Activated T-helper 2 cell treated with anti-CD3 and anti-CD28 coated beads, Interferon-gamma antibody, Interleukin-2, Interleukin-4, amounts not matched to agents 10 μg/mL and 5 μg/mL and 100 μg/mL, durations not matched to agents 14 hours and 24 hours and 36 hours (primary cell): ENCODE results near the gene PLEKHG4B. TPM values are rescaled to one million over a fixed set of nuclear protein-coding genes. Genes with fewer than 3 reads are reported as not detected.
A peak's percentile ranks its signal among the peaks of the same experiment; 100 is the strongest.
"Not testable (repeated sequence)": the region's sequence is repeated elsewhere in the genome, so short reads cannot be mapped to it uniquely, and the experiment has no call there.

Experiments
- DNase-seq: peaks from one replicate; pipeline ENCODE4 v3.0.0; 2021; ENCODE audit warnings: low spot score
- H3K27ac Mint-ChIP-seq: one replicate; pipeline ENCODE4 v1.8.0; 2021; ENCODE audit warnings: mixed read lengths
- H3K27me3 Mint-ChIP-seq: one replicate; pipeline ENCODE4 v1.8.0; 2021; ENCODE audit warnings: low read depth, mixed read lengths
- H3K36me3 Mint-ChIP-seq: one replicate; pipeline ENCODE4 v1.8.0; 2021; ENCODE audit warnings: low read depth, mixed read lengths
- H3K4me1 Mint-ChIP-seq: one replicate; pipeline ENCODE4 v1.8.0; 2021; ENCODE audit warnings: low read depth, mixed read lengths
- H3K4me3 Mint-ChIP-seq: one replicate; pipeline ENCODE4 v1.8.0; 2021; ENCODE audit warnings: low read depth, mild to moderate bottlenecking, moderate library complexity, mixed read lengths
- H3K9me3 Mint-ChIP-seq: one replicate; pipeline ENCODE4 v1.8.0; 2021; ENCODE audit warnings: mixed read lengths
- intact Hi-C: fragments of 100-400 bp; cut with micrococcal nuclease; formaldehyde crosslinking; loops from one replicate; pipeline ENCODE4 v1.15.1; 2023
- total RNA-seq: library from RNA; stranded (reverse); gene quantifications from 2 replicates; pipeline ENCODE4 v1.2.3, GENCODE V29; 2022

The PLEKHG4B gene
- total RNA-seq, 1 donor from 2014 or later: not detected

DNA sequence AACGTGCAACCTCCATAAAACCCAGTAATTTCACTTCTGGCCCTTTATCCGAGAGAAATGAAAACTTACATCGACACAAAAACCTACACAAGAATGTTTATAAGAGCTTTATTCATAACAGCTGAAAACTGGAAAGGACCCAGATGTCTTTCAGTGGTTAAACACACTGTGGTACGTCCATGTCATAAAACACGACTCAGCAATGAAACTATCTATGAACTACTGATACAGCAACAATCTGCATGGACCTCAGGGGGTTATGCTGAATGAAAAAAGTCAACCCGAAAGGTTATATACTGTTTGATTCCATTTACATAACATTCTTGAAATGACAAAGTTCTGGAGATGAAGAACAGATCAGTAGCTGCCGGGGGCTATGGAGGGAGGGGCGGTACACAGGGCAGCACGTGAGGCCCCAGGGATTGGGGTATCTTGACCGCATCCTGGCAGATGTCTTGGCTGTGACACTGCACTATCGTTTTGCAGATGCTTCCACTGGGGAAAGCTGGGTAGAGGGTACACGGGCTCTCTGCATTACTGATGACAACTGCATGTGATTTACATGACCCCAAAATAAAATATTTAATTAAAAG lies 121.9 kb downstream of the PLEKHG4B start:
- Mint-ChIP-seq H3K27me3 (no peaks in the 10 kb centered on the region), H3K4me3 (no peak overlapping the region), H3K9me3 (no peaks in the 10 kb centered on the region), H3K36me3 (peaks cover 32% of the 10 kb centered on the region), H3K27ac (peak overlapping the region; percentile 43), H3K4me1 (peaks cover 32% of the 10 kb centered on the region)
- no peak for DNase-seq
- intact Hi-C loops: no loop called here

DNA sequence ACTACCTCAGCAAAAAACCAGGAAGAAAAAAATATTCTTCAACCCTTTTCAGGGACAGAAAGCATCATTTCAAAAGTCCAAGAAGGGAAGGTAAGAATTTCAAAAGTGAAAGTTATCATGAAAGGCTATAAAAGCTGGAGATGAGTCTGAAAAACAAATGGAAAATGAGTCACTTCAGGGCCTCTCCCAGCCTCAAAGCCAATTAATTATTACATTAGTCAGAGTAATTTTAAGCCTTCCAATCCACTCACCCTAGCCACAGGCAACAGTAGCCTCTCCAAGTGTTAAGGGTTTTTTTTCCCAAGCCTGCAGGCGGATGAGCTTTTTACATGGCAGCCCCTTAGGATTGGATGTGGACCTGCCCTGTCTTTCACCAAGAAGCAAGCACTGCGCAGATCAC lies 123.3 kb downstream of the PLEKHG4B start:
- Mint-ChIP-seq H3K27ac (peak overlapping the region; percentile 81), H3K36me3 (peaks cover 32% of the 10 kb centered on the region), H3K4me3 (peak overlapping the region; percentile 57), H3K4me1 (peaks cover 27% of the 10 kb centered on the region)
- H3K27me3 Mint-ChIP-seq, H3K9me3 Mint-ChIP-seq, DNase-seq, intact Hi-C loops: not testable (repeated sequence)

DNA sequence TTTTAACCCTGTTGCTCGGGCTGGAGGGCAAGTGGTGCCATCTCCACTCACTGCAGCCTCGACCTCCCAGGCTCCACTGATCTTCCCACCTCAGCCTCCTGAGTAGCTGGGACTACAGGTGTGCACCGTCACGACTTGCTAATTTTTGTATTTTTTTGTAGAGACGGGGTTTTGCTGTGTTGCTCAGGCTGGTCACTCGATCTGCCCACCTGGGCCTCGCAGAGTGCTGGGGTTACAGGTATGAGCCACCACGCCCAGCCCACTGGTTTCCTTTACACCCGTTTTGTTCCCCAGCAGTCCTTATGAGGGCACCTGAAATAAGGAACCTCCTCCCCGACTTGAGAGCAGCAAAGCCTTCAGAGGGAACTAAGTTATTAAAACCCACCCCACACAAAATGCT lies 124.1 kb downstream of the PLEKHG4B start:
- peaks cover 30% of the 10 kb centered on the region for H3K4me1 Mint-ChIP-seq
- H3K36me3 Mint-ChIP-seq: peaks cover 33% of the 10 kb centered on the region
- peak overlapping the region; percentile 62 for H3K27ac Mint-ChIP-seq
- H3K27me3 Mint-ChIP-seq, DNase-seq, intact Hi-C loops, H3K9me3 Mint-ChIP-seq: not testable (repeated sequence)
- H3K4me3 Mint-ChIP-seq: peak overlapping the region; percentile 21

DNA sequence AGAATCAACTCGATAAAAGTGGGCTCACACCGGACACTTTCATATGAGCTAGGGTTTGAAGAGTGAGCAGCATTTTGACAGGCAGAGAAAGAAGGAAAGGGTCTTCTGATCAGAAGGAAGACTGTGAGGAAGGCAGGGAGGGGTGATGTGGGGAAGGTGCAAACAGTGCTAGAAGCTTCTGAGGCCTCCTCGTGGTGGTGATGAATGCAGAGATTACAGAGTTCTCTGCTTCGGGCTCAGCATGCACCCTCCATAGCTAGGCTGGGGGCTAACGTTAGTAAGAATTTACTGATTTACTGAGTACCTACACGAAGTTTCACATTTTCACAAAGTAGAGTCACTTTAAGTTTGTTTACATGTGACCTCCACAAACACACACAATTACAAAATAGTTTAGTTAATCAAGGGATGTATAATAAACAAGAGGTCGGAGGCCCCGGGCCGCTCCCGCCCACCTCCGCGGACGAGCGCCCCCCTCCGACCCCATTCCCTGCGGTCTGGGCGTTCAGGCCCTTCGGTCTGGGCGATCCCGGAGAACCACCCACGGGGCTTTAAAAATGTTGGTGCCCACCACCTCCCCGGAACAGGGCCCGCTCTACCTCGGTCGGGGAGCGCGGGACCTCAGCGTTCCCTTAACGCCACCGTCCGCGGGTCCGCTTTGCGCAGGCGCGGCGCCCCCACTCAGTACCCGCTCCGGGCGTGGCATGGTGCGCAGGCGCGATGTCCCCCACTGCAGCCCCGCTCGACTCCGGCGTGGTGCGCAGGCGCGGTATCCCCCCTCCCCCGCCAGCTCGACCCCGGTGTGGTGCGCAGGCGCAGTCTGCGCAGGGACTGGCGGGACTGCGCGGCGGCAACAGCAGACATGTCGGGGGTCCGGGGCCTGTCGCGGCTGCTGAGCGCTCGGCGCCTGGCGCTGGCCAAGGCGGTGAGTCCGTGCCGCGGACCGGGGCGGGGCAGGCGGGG lies 125.8 kb downstream of the PLEKHG4B start, which contains the start of the genes CCDC127 and SDHA:
CCDC127 (minus strand) TSS at position 660 of the 963 bp plus-strand sequence. CDS start 1,304 bp downstream, outside the sequence.
SDHA (plus strand) TSS at position 827 of the 963 bp plus-strand sequence; CDS start at position 863, 36 bp downstream.
- H3K27ac Mint-ChIP-seq: peak within 1 kb of the TSS; percentile 86
- peaks cover 40% of the 10 kb centered on the region for H3K36me3 Mint-ChIP-seq
- not testable (repeated sequence) for H3K9me3 Mint-ChIP-seq, H3K27me3 Mint-ChIP-seq
- H3K4me3 Mint-ChIP-seq: peak within 1 kb of the TSS; percentile 94
- intact Hi-C loops: loop anchor here (2.0 kb wide), 1 partner anchor 29 kb away; no protein-coding TSS in a partner anchor
- H3K4me1 Mint-ChIP-seq: peaks cover 42% of the 10 kb centered on the region
- DNase-seq: peak; percentile 97

DNA sequence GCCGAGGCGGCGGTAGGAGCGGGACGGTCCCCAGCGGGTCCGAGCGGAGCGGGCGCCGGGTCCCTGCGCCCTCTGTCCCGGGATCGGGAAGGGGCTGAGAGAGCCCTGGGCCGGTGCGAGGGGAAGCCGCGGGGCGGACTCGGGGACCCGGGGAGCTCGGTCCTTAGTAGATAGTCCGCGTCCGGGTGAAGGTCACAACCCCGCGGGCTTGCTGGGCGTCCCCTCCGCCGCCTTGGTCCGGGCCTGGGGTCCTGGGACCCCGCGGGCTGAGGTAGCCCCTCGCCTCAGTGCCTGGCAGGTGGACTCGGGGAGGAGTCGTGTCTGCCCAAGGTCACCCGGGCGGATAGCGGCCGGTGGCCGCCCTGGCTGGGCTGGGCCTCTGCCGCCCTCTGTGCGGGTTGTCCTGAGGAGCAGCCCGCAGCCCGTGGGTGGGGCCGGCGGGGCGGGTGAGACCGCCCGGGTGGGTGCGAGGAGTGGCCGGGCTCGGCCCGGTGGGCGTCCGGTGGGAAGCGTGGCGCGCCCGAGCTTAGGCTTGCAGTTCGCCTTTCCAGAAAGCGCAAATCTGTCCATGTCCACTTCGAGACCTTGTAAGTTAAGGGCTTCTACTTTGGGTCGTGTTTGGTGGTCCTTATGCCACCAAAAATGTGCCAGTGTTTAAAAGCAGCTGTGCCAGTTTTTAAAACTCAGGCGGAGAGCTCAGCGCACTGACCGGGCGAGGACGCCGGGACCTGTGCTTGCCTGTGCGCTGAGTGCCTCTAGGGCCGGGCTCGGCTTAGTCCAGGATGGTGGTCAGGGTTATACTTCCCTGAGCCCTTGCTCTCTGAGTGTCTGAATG lies 126.7 kb downstream of the PLEKHG4B start:
- H3K36me3 Mint-ChIP-seq: peaks cover 42% of the 10 kb centered on the region
- H3K4me3 Mint-ChIP-seq: peak overlapping the region; percentile 94
- no peaks in the 10 kb centered on the region for H3K27me3 Mint-ChIP-seq
- no peaks in the 10 kb centered on the region for H3K9me3 Mint-ChIP-seq
- intact Hi-C loops: loop anchor here (2.0 kb wide), 1 partner anchor 30 kb away; no protein-coding TSS in a partner anchor
- peaks cover 49% of the 10 kb centered on the region for H3K4me1 Mint-ChIP-seq
- peak overlapping the region; percentile 84 for H3K27ac Mint-ChIP-seq
- DNase-seq: peak; percentile 17

DNA sequence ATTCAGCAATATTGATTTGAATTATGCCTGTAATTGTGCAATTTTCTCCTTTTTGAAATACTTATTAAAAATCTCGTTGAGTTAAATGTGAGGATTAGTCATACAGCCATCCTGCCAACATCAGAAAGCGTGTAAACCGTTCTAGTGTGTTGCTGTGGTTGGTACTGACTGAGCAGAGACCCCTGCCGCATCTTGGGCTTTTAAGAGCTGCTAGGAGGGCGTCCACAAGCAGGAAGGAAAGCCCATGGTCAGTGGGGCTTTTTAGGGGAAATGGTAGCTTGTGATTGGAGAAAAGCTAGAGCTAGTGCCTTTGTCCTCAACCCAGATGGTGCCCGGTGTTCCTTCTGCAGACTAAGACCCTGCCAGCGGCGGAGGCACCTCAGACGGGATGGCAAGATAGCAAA lies 127.5 kb downstream of the PLEKHG4B start:
- Mint-ChIP-seq H3K27ac (peak overlapping the region; percentile 84), H3K4me1 (peaks cover 45% of the 10 kb centered on the region), H3K36me3 (peaks cover 40% of the 10 kb centered on the region), H3K4me3 (peak overlapping the region; percentile 94), H3K27me3 (no peaks in the 10 kb centered on the region), H3K9me3 (no peaks in the 10 kb centered on the region)
- intact Hi-C loops: loop anchor here (2.0 kb wide), 1 partner anchor 31 kb away; no protein-coding TSS in a partner anchor
- DNase-seq: peak; percentile 17

DNA sequence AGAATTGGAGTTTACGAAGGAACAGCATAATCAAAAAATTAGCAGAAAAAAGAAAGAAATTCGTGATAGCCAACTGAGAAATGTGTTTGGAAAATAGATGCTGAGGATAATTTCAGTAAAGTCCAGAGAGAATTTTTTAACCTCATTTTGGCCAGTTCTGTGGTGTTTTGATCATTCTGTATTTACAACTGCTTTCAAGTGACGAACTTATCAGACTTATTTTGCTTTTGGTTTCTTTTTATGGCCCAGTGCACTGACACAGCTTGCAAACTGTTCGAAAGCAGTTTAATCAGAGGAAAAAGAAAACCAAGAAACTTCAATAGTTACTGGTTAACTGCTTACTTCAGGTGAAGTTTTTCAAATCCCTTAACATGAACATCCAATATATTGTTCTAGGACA lies 128.0 kb downstream of the PLEKHG4B start:
- no peak for DNase-seq
- peak overlapping the region; percentile 94 for H3K4me3 Mint-ChIP-seq
- no peaks in the 10 kb centered on the region for H3K27me3 Mint-ChIP-seq
- H3K9me3 Mint-ChIP-seq: no peaks in the 10 kb centered on the region
- H3K36me3 Mint-ChIP-seq: peaks cover 43% of the 10 kb centered on the region
- intact Hi-C loops: loop anchor here (1.0 to 2.0 kb wide), 2 partner anchors 31 to 51 kb away; partner anchors contain the start of gene PDCD6
- peaks cover 43% of the 10 kb centered on the region for H3K4me1 Mint-ChIP-seq
- peak overlapping the region; percentile 84 for H3K27ac Mint-ChIP-seq

DNA sequence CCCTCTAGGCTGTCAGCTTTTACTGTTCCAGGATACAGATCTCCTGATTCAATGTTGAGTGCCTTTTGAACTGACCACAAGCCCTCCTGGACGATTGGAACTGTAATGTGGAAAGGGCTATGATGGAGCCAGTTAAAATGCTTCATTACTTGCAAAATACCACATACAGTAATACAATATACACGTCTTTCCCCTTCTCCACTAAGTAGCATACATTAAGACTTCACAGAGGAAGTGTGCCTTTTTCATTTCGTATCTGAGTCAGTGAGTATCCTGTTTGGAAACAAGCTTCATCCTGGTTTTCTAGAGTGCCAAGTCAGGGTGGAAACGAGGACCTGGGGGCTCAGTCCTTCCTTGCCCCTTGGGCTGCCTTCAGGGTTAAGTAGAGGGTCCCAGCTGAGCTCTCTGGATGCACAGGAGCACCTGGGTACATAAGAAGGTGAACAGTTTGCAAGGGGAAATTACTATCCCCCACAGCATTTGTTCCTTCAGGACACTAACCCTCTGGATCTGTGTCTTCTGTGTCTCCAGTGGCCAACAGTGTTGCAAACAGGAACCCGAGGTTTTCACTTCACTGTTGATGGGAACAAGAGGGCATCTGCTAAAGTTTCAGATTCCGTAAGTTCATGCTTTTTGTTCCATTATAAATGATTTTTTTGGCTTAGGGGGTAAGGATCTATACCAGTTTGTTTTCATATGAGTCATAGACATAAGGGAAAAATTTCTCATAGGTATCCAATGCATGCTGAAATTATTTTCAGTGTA lies 131.2 kb downstream of the PLEKHG4B start:
- H3K4me3 Mint-ChIP-seq, H3K27me3 Mint-ChIP-seq, H3K9me3 Mint-ChIP-seq, DNase-seq, intact Hi-C loops: not testable (repeated sequence)
- peak overlapping the region; percentile 75 for H3K27ac Mint-ChIP-seq
- H3K36me3 Mint-ChIP-seq: peaks cover 54% of the 10 kb centered on the region
- H3K4me1 Mint-ChIP-seq: peaks cover 30% of the 10 kb centered on the region

DNA sequence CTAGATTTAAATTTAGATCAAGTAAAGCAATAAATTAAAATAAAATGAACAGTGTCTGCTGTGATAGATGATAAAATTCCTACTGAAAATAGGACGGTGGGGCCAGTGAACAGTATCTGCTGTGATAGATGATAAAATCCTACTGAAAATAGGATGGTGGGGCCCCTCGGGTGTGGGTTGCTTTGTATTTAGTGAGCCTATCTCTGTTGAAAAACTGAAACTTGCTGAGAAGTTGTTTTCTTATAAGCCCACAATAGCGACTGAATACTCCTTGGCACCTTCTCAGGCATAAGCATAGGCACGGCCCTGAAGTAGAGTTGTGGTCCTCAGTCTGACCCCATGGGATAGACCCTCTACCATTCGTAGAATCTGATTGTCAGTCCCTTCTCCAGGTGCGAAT lies 131.8 kb downstream of the PLEKHG4B start:
- Mint-ChIP-seq H3K27me3 (no peaks in the 10 kb centered on the region), H3K4me1 (peaks cover 30% of the 10 kb centered on the region), H3K9me3 (no peaks in the 10 kb centered on the region), H3K4me3 (no peak overlapping the region), H3K27ac (no peak overlapping the region), H3K36me3 (peaks cover 60% of the 10 kb centered on the region)
- DNase-seq: no peak
- intact Hi-C loops: no loop called here

DNA sequence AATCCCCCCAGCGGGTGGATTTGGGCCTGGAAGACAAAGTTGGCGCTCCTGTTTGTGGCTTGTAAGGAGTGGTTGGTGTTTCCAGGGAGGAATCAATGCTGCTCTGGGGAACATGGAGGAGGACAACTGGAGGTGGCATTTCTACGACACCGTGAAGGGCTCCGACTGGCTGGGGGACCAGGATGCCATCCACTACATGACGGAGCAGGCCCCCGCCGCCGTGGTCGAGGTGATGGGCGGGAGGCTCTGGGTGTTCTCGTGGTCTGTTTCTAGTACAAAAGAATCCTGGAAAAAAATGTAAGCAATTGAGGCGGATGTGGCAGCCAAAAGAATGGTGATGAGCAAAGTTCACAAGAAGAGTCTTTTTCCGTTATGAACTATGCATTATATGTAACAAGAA lies 133.4 kb downstream of the PLEKHG4B start:
- peaks cover 69% of the 10 kb centered on the region for H3K36me3 Mint-ChIP-seq
- H3K27me3 Mint-ChIP-seq: no peaks in the 10 kb centered on the region
- H3K9me3 Mint-ChIP-seq: no peaks in the 10 kb centered on the region
- intact Hi-C loops: no loop called here
- H3K4me3 Mint-ChIP-seq: no peak overlapping the region
- H3K4me1 Mint-ChIP-seq: peaks cover 28% of the 10 kb centered on the region
- peak overlapping the region; percentile 11 for H3K27ac Mint-ChIP-seq
- no peak for DNase-seq

DNA sequence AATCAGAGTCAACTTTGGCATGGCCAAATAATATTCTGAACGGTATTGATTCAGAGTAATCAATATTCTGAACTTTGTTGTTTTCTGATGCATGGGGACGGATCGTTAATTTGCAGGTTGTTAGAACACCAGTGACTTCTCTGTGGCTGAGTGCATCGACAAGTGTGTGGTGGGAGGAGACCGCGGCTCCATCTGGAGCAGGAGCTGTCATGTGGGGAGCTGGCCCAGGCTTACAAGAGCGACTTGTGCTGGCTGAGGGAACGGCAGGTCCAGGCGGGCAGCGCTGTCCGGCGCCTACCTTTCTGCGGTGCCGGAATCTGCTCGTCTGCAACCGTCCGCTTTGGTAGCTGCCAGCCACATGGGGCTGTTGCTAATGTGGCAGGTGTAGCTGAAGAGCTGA lies 135.4 kb downstream of the PLEKHG4B start:
- H3K27me3 Mint-ChIP-seq, H3K27ac Mint-ChIP-seq, DNase-seq, H3K9me3 Mint-ChIP-seq, H3K4me3 Mint-ChIP-seq, intact Hi-C loops: not testable (repeated sequence)
- H3K4me1 Mint-ChIP-seq: peaks cover 20% of the 10 kb centered on the region
- H3K36me3 Mint-ChIP-seq: peaks cover 79% of the 10 kb centered on the region
